ENCODE data around the gene ZDHHC23. TPM values are rescaled to one million over a fixed set of nuclear protein-coding genes. Genes with fewer than 3 reads are reported as not detected.

Gene ZDHHC23
- total RNA-seq, 2 donors from 2014 or later: 0.52 to 0.70 TPM

DNA sequence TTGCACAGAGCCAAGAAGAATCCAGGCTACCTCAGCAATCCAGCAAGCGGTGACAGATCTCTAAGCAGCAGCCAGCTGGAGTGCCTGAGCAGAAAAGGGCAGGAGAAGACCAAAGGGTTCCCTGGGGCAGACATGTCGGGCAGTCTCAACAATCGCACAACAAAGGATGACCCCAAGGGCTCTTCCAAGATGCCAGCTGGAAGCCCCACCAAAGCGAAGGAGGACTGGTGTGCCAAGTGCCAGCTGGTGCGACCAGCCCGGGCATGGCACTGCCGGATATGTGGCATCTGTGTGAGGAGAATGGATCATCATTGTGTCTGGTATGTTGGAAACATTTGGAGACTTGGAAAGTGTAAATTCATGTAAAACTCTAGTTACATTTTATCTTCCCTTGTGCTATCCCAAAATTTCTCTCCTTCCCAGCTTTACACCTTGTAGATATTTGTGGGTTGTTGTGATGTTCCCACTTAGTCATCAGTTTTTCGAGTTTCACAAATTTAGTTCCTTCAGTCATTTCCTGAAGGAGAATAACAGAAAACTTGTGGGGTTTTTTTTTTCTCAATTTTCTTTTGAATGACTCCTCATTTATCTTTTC lies 6.4 kb downstream of the ZDHHC23 start:
- no peak overlapping the region for H3K4me3 Mint-ChIP-seq
- peaks cover 0 to 4% of the 10 kb centered on the region in 2 donors for H3K4me1 Mint-ChIP-seq (ENCODE audit: low read depth in 2 of 2)
- no peaks in the 10 kb centered on the region for H3K9me3 Mint-ChIP-seq
- no peak for ATAC-seq
- H3K36me3 Mint-ChIP-seq: no peaks in the 10 kb centered on the region
- no peak overlapping the region for H3K27ac Mint-ChIP-seq
- no peak for DNase-seq (ENCODE audit: low spot score)
- peaks cover 8 to 11% of the 10 kb centered on the region in 2 donors for H3K27me3 Mint-ChIP-seq

DNA sequence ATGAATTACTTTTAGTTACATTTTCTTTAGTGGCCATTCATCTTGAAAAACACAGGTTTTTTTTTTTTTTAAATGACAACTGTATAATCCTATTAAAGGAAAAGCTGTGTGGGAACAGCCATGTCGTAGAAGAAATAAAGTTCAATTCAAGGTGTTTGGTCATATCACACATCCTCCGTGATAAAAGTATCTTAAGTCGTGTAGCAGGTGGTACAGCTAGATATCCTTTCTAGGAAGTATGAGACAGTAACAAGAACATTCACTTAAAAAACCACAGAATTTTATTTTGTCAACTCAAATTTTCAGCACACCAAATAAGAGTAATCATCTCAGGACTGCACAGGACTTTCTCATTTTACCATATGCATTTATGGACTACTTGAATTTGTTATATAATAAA lies 16.1 kb downstream of the ZDHHC23 start:
- no peaks in the 10 kb centered on the region for H3K27me3 Mint-ChIP-seq
- DNase-seq (ENCODE audit: low spot score): no peak
- no peaks in the 10 kb centered on the region for H3K4me1 Mint-ChIP-seq (ENCODE audit: low read depth in 2 of 2)
- H3K36me3 Mint-ChIP-seq: no peaks in the 10 kb centered on the region
- ATAC-seq: no peak
- no peak overlapping the region for H3K4me3 Mint-ChIP-seq
- no peaks in the 10 kb centered on the region for H3K9me3 Mint-ChIP-seq
- no peak overlapping the region for H3K27ac Mint-ChIP-seq

DNA sequence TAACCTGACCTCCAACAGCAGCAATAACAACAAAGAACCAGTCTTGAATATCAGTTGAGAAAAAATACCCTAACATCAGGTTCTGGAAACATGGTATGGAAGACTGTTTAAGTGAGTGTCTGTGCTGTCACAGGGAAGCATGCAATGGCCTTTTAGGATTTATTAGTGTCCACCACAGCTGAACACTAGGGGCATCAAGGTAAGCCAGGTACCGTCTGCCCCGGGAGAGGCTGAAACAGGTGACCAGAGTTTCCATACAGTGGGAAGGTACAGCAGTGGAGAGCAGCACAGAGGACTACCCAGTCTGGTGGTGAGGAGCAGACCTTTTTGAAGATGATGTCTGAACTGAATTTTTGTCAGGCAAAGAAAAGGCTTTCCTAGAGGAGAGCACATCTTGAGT lies 18.4 kb downstream of the ZDHHC23 start:
- ATAC-seq (no peak), DNase-seq (ENCODE audit: low spot score) (no peak)
- no peak overlapping the region for H3K4me3 Mint-ChIP-seq
- H3K27me3 Mint-ChIP-seq: no peaks in the 10 kb centered on the region
- no peak overlapping the region for H3K27ac Mint-ChIP-seq
- H3K36me3 Mint-ChIP-seq: peaks cover under 1% of the 10 kb centered on the region
- H3K9me3 Mint-ChIP-seq: no peaks in the 10 kb centered on the region
- no peaks in the 10 kb centered on the region for H3K4me1 Mint-ChIP-seq (ENCODE audit: low read depth in 2 of 2)

DNA sequence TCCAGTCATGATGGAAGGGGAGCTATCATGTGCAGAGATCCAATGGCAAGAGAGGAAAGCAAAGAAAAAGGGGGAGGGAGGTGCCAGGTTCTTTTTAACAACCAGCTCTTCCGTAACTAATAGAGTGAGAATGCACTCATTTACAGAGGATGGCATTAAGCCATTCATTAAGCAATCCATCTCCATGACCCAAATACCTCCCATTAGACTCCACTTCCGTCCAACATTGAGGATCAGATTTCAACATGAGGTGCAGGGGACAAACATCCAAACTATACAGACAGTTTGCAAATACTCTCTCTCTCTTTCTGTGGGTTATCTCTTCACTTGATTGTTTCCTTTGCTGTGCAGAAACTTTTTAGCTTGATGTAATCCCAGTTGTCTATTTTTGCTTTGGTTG lies 21.2 kb downstream of the ZDHHC23 start:
- H3K27me3 Mint-ChIP-seq: peaks cover 0 to 7% of the 10 kb centered on the region in 2 donors
- DNase-seq (ENCODE audit: low spot score) (no peak), ATAC-seq (no peak)
- peaks cover 28% of the 10 kb centered on the region for H3K36me3 Mint-ChIP-seq
- peaks cover 19% of the 10 kb centered on the region for H3K9me3 Mint-ChIP-seq
- H3K4me3 Mint-ChIP-seq: no peak overlapping the region
- no peak overlapping the region for H3K27ac Mint-ChIP-seq
- no peaks in the 10 kb centered on the region for H3K4me1 Mint-ChIP-seq (ENCODE audit: low read depth in 2 of 2)

DNA sequence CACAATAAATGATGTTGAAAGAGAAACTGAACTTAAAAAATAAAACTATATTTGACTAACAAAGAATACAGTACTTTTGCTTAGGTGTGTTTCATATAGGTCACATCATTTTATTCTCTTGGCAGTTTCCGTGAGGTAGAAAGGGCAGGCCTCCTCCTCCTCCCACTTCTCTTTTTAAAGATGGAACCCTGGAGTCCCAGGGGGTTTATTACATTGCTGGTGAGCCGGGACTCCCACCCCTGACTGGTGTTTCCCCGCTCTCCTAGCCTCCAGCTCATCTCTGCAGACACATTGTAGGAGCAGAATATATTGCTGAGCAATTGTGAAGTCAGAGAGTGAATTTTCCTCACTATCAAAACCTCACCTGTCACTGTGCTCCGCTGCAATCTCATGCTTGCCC lies 30.0 kb downstream of the ZDHHC23 start:
- H3K9me3 Mint-ChIP-seq: peaks cover 15% of the 10 kb centered on the region

DNA sequence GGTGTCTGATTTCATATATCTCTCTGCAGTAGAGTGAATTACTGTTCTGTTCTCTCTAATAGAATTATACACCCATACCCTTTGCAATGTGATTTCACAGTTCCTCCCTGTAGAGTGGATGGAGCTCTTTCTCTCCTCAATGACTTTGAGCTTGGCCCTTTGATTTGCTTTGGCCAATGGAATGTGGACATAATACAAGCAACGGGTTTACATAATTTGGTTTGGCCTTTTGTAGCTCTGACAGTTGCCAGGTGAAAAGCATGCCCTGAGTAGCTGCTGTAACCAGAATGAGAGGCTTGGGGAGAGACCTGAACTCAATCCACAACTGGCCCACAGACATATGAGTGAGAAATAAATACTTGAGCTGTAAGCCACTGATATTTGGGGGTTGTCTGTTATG lies 32.1 kb downstream of the ZDHHC23 start:
- Mint-ChIP-seq H3K9me3 (no peaks in the 10 kb centered on the region), H3K27me3 (no peaks in the 10 kb centered on the region), H3K4me3 (no peak overlapping the region), H3K36me3 (peaks cover 9% of the 10 kb centered on the region), H3K4me1 (ENCODE audit: low read depth in 2 of 2) (no peaks in the 10 kb centered on the region), H3K27ac (no peak overlapping the region)
- ATAC-seq (no peak), DNase-seq (ENCODE audit: low spot score) (no peak)

More for the DNA sequence above, 30.0 kb downstream of the ZDHHC23 start:
- H3K27ac Mint-ChIP-seq: no peak overlapping the region
- no peak overlapping the region for H3K4me3 Mint-ChIP-seq
- peaks cover 25% of the 10 kb centered on the region for H3K36me3 Mint-ChIP-seq
- ATAC-seq: no peak
- peaks cover 0 to 3% of the 10 kb centered on the region in 2 donors for H3K27me3 Mint-ChIP-seq
- no peak for DNase-seq (ENCODE audit: low spot score)
- H3K4me1 Mint-ChIP-seq (ENCODE audit: low read depth in 2 of 2): no peaks in the 10 kb centered on the region

DNA sequence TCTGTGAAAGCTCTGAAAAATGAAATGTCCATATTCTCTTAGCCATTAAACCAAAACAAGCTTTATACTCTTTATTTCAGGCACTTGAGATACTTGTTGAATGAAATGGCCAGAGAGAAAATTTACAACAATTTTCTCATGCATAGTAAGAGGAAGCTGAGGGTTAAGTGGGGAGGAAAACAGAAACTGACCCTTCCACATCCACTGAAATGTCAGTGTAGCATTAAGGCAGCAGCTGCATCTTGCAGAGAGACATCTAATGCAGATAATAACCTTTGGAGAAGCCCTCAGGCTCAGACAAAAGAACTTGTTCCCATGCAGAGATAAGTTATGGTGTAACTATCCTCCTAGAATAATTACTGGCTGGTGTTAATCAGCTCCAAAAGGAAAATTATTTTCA lies 34.0 kb downstream of the ZDHHC23 start:
- no peaks in the 10 kb centered on the region for H3K27me3 Mint-ChIP-seq
- H3K27ac Mint-ChIP-seq: no peak overlapping the region
- ATAC-seq: no peak
- DNase-seq (ENCODE audit: low spot score): no peak
- peaks cover 8% of the 10 kb centered on the region for H3K36me3 Mint-ChIP-seq
- H3K4me1 Mint-ChIP-seq (ENCODE audit: low read depth in 2 of 2): no peaks in the 10 kb centered on the region
- H3K9me3 Mint-ChIP-seq: no peaks in the 10 kb centered on the region
- no peak overlapping the region for H3K4me3 Mint-ChIP-seq

DNA sequence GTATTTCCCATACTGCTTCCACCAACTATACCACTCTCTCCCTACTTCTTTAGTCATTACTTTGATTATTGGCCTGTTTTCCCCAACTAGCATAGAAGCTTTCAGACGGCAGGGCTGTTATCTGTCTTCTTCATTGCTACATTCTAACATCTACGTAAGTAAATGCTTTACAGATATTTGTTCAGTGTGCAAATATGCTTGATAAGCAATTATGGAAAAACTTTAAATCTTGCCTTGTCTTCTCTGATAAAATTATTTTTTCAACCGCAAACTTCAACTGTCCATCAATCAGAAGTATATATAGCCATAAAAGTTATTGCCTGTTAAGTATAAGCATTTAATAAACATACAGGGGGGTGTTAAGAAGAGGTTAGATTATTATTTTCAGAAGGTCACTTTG lies 35.7 kb downstream of the ZDHHC23 start:
- Mint-ChIP-seq H3K27ac (no peak overlapping the region), H3K9me3 (no peaks in the 10 kb centered on the region), H3K4me3 (no peak overlapping the region), H3K27me3 (no peaks in the 10 kb centered on the region), H3K36me3 (peaks cover 8% of the 10 kb centered on the region), H3K4me1 (ENCODE audit: low read depth in 2 of 2) (no peaks in the 10 kb centered on the region)
- DNase-seq (ENCODE audit: low spot score) (no peak), ATAC-seq (no peak)

DNA sequence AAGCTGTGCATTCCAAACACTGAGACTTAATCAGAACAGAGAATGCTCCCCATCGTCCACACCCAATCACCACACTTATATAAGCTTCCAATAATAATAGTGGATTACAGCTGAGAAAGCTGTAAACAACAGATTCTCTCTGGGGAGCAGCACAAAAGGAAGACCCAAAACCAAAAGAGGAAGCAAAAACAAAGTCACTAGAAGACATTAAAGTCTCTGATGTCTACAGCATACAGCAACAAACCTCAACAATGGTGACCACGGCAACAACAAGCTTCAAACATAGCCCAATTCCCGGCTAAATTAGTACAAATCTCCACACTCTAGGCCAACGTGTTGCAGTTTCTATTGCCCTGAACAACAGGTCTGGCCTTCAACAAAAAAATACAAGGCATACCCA lies 37.7 kb downstream of the ZDHHC23 start:
- no peak overlapping the region for H3K27ac Mint-ChIP-seq
- H3K36me3 Mint-ChIP-seq: peaks cover 4% of the 10 kb centered on the region
- no peaks in the 10 kb centered on the region for H3K9me3 Mint-ChIP-seq
- ATAC-seq: no peak
- no peaks in the 10 kb centered on the region for H3K4me1 Mint-ChIP-seq (ENCODE audit: low read depth in 2 of 2)
- no peak for DNase-seq (ENCODE audit: low spot score)
- H3K27me3 Mint-ChIP-seq: no peaks in the 10 kb centered on the region
- H3K4me3 Mint-ChIP-seq: no peak overlapping the region

DNA sequence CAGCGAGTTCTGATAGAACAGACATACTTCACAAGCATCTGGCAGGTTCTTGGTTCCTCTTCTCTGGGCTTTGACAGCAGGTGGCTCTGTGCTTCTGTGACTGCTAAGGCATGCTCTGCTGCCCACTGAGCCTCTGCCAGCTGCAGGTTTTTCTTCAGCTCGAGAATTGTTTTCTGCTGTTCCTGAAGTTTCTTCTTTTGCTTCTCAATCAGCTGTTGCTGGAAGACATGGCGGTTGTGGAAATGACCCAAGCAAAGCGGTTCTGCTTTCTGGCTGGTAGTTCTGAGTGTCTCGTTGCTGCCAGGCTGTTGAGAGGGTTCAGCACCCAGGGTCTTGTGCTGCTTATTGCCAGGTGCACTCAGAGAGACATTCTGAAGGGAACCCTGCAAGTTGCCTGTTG lies 57.7 kb downstream of the ZDHHC23 start:
- Mint-ChIP-seq H3K36me3 (no peaks in the 10 kb centered on the region), H3K4me3 (no peak overlapping the region), H3K4me1 (ENCODE audit: low read depth in 2 of 2) (no peaks in the 10 kb centered on the region), H3K9me3 (no peaks in the 10 kb centered on the region), H3K27me3 (no peaks in the 10 kb centered on the region), H3K27ac (no peak overlapping the region)
- no peak for ATAC-seq
- DNase-seq (ENCODE audit: low spot score): no peak

DNA sequence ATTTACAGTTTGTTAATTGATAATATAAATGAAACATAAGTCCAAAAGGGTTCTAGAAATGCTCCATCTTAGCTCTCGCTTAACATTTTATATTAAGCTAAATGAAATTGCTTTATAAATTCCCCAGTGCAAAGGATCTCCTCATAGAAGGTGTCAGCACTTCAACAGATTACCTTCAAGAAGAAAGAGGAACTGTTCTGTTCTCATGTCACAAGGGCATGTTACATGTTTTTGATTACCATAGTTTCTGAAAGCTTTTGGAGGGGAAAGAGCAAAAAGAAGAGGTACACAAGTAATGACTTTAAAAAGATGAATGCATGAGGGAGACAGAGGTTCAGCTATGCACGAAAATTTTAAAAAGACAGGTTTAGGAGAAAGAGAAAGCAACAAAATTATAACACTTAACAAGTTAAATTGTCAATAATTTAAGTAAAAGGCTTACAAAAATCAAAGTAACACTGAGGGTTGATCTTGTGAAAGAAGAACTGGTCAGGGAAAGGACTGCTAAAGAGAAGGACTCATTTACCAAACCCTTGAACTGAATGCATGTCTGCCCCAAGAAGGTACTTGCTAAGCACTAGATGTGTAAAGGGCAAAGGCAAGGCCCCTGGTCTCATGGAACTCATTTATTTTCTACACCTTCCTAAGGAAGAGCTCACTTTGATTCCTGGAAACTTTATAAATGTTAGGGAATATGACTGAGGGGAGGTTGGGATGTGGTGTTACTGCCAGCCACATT lies 63.4 kb downstream of the ZDHHC23 start:
- Mint-ChIP-seq H3K4me3 (no peak overlapping the region), H3K4me1 (ENCODE audit: low read depth in 2 of 2) (no peaks in the 10 kb centered on the region), H3K36me3 (no peaks in the 10 kb centered on the region), H3K27me3 (no peaks in the 10 kb centered on the region), H3K27ac (no peak overlapping the region), H3K9me3 (no peaks in the 10 kb centered on the region)
- ATAC-seq (no peak), DNase-seq (ENCODE audit: low spot score) (no peak)

Other genes starting within 250 kb of the ZDHHC23 start
- 10 to 100 TPM; 97.3 to 98.0 TPM for gene NAA50, start 201.8 kb upstream of the ZDHHC23 start, total RNA-seq
- 10 to 100 TPM; 44.7 to 76.8 TPM for gene ATP6V1A, start 201.0 kb upstream of the ZDHHC23 start, total RNA-seq
- gene GRAMD1C, start 109.2 kb upstream of the ZDHHC23 start, total RNA-seq: 1 to 10 TPM in 1 of 2 donors, under 1 TPM in 1; 0.26 to 2.3 TPM
- 1 to 10 TPM; 3.0 to 3.6 TPM for gene CCDC191, start 108.5 kb downstream of the ZDHHC23 start, total RNA-seq
- gene QTRT2, start 108.7 kb downstream of the ZDHHC23 start, total RNA-seq: 10 to 100 TPM; 39.2 to 64.0 TPM
- not detected for gene DRD3, start 231.0 kb downstream of the ZDHHC23 start, total RNA-seq